Endothelial cell of umbilical vein (primary cell): ENCODE results near the gene SRBD1. TPM values are rescaled to one million over a fixed set of nuclear protein-coding genes. Genes with fewer than 3 reads are reported as not detected.

Experiments used
- BruUV-seq: library from RNA; stranded (reverse); fragments of 400-500 nt; replicated peaks from 2 replicates; lab custom pipeline; 2021; lab: Mats Ljungman, UMichigan
- CTCF ChIA-PET: fragments of 300-600, 350-600 bp; sonication (Branson Sonifier 250); formaldehyde crosslinking; loops from one replicate; lab custom pipeline; 2021; ENCODE audit warnings: antibody characterized with exemption, inconsistent platforms; lab: Charles Lee
- POLR2A ChIA-PET: fragments of 300-600, 350-600 bp; sonication (Branson Sonifier 250); formaldehyde crosslinking; loops from one replicate; lab custom pipeline; 2021; ENCODE audit warnings: antibody characterized with exemption, inconsistent platforms; lab: Charles Lee
- DNase-seq: peaks from one replicate; pipeline ENCODE4 v3.0.0-alpha.2; 2011; ENCODE audit warnings: low read depth, low spot score
- FAIRE-seq: peaks from 2 replicates; lab custom pipeline; 2011; peaks lifted over from hg19 to GRCh38; lab: Jason Lieb, UNC
- H2AFZ ChIP-seq: 2 replicates; pipeline ENCODE4 v1.6.0; 2012; ENCODE audit warnings: low read depth, low read length, control low read depth, inconsistent platforms
- H3K27ac ChIP-seq: 2 replicates; pipeline ENCODE4 v1.5.1; 2011; ENCODE audit warnings: low read depth, mild to moderate bottlenecking, control low read depth, low read length, moderate library complexity; ENCODE audit not compliant: insufficient read depth
- H3K27me3 ChIP-seq, 2 experiments: 2 replicates each; pipeline versions ENCODE4 v1.6.0 to v1.6.1; 2011; ENCODE audit warnings: low read length in 2 of 2, mixed read lengths in 1 of 2; ENCODE audit not compliant: control insufficient read depth in 2 of 2, insufficient read depth in 2 of 2
- H3K36me3 ChIP-seq, 2 experiments: 2 replicates in 1 of 2; 3 replicates in 1 of 2; pipeline ENCODE4 v1.5.1; 2011; ENCODE audit warnings: low read length in 2 of 2, mild to moderate bottlenecking in 1 of 2, moderate library complexity in 1 of 2; ENCODE audit not compliant: control insufficient read depth in 2 of 2, insufficient read depth in 2 of 2; ENCODE audit errors: extremely low read depth in 1 of 2
- H3K4me1 ChIP-seq: 3 replicates; pipeline ENCODE4 v1.5.1; 2011; ENCODE audit warnings: mild to moderate bottlenecking, low read length; ENCODE audit not compliant: control insufficient read depth, insufficient read depth; ENCODE audit errors: extremely low read depth
- H3K4me2 ChIP-seq: 2 replicates; pipeline ENCODE4 v1.6.1; 2011; ENCODE audit warnings: low read length, control low read depth, mixed read lengths; ENCODE audit not compliant: insufficient read depth
- H3K4me3 ChIP-seq, 3 experiments: fragments of 200-600 bp in 1 of 3; sonication (generic), shearing (Covaris generic) in 1 of 3; replicated peaks in 1 of 3; 2 replicates each; pipeline ENCODE4 v1.5.1; 2011 to 2016; ENCODE audit warnings: control low read depth in 3 of 3, low read length in 3 of 3, mild to moderate bottlenecking in 2 of 3, inconsistent platforms in 1 of 3, low read depth in 1 of 3, moderate library complexity in 1 of 3; ENCODE audit not compliant: insufficient read depth in 1 of 3
- H3K79me2 ChIP-seq: 2 replicates; pipeline ENCODE4 v1.6.0; 2012; ENCODE audit warnings: low read length, inconsistent platforms; ENCODE audit not compliant: control insufficient read depth, insufficient read depth
- H3K9ac ChIP-seq: replicated peaks from 2 replicates; pipeline ENCODE3; 2011; ENCODE audit warnings: low read length, control low read depth; ENCODE audit not compliant: insufficient read depth; ENCODE audit errors: extremely low read depth
- H3K9me1 ChIP-seq: replicated peaks from 3 replicates; pipeline ENCODE4 v1.6.0; 2011; ENCODE audit warnings: mild to moderate bottlenecking, low read length; ENCODE audit not compliant: control insufficient read depth, insufficient read depth; ENCODE audit errors: extremely low read depth
- H3K9me3 ChIP-seq: replicated peaks from 2 replicates; pipeline ENCODE4 v1.5.1; 2012; ENCODE audit warnings: low read length, inconsistent platforms; ENCODE audit not compliant: control insufficient read depth, insufficient read depth
- H4K20me1 ChIP-seq: replicated peaks from 2 replicates; pipeline ENCODE3; 2011; ENCODE audit warnings: mild to moderate bottlenecking, low read length; ENCODE audit not compliant: control insufficient read depth, insufficient read depth; ENCODE audit errors: extremely low read depth
- EZH2 ChIP-seq: IDR thresholded peaks from 2 replicates; pipeline ENCODE4 v1.6.1; 2012; ENCODE audit warnings: borderline replicate concordance, low read depth, mild to moderate bottlenecking, moderate library complexity, low read length, inconsistent platforms; ENCODE audit not compliant: severe bottlenecking
- FOS ChIP-seq: IDR thresholded peaks from 2 replicates; pipeline ENCODE4 v1.6.1; 2011; ENCODE audit warnings: mild to moderate bottlenecking, low read length, moderate library complexity, borderline replicate concordance; ENCODE audit not compliant: insufficient read depth
- GATA2 ChIP-seq: IDR thresholded peaks from 2 replicates; pipeline ENCODE4 v1.7.0; 2011; ENCODE audit warnings: low read depth, mild to moderate bottlenecking, moderate library complexity, mixed read lengths, low read length; ENCODE audit not compliant: insufficient read length, insufficient read depth
- MAX ChIP-seq: IDR thresholded peaks from 2 replicates; pipeline ENCODE4 v1.6.1; 2011; ENCODE audit not compliant: insufficient read depth, insufficient read length
- MYC ChIP-seq: IDR thresholded peaks from one replicate; pipeline ENCODE4 v1.6.1; 2011; ENCODE audit warnings: mild to moderate bottlenecking, low read depth, low read length
- POLR2A ChIP-seq: IDR thresholded peaks from 2 replicates; pipeline ENCODE4 v1.6.1; 2012; ENCODE audit warnings: low read depth, mild to moderate bottlenecking, control low read depth, low read length
- POLR2AphosphoS5 ChIP-seq: IDR thresholded peaks from 2 replicates; pipeline ENCODE4 v1.6.1; 2012; ENCODE audit warnings: low read depth, mild to moderate bottlenecking, control low read depth, low read length, moderate library complexity; ENCODE audit not compliant: insufficient read depth
- dilution Hi-C: fragments of 300-500 bp; cut with MboI; formaldehyde crosslinking; loops from one replicate; pipeline ENCODE4 v1.15.0; 2019; ENCODE audit warnings: low sequenced_read_pairs; ENCODE audit not compliant: extremely low pct_ligation_motif_present
- intact Hi-C: fragments of 100-400 bp; cut with micrococcal nuclease; formaldehyde crosslinking; loops from one replicate; pipeline ENCODE4 v1.10.0; 2022
- polyA plus RNA-seq, 4 experiments: library from polyadenylated mRNA; depleted of rRNA in 3 of 4; stranded (reverse) in 3 of 4; unstranded in 1 of 4; fragments of >200 nt; gene quantifications; 2 replicates each; pipeline versions ENCODE4 v1.2.1 to v1.2.3, GENCODE V29; 2011 to 2012; ENCODE audit warnings: missing spikeins in 1 of 4
- total RNA-seq: library from RNA; stranded (reverse); gene quantifications from 2 replicates; pipeline ENCODE4 v1.2.3, GENCODE V29; 2021
- TF ChIP-seq, protein P1 (sequence below), 2 donors: IDR thresholded peaks; 1 replicate in 1 of 2; 2 replicates in 1 of 2; pipeline ENCODE4 v1.5.1; 2011; ENCODE audit warnings: low read length in 2 of 2, mild to moderate bottlenecking in 2 of 2, moderate library complexity in 2 of 2, control low read depth in 1 of 2, inconsistent platforms in 1 of 2, low read depth in 1 of 2; ENCODE audit not compliant: insufficient read depth in 1 of 2; ENCODE audit errors: extremely low read depth in 1 of 2

Gene SRBD1
- total and polyA plus RNA-seq, 2 donors (not counting 3 experiments of a cell fraction or from before 2014, with no cell fraction given), result 3.7 to 12.5 TPM

DNA sequence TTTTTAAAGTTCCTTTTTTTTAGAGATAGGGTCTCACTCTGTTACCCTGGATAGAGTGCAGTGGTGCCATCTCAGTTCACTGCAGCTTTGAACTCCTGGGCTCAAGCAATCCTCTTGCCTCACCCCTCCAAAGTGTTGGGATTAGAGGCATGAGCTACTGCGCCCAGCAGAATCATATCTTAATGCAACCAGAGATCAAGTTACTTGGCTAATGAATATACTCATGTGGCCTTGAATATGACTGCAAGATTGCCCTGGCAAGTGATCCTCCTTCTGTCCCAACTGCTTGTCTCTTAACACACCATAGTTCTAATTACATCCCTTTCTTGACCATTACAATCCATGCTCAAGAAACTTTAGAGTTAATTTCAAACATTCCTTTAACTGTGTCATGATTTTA, 133.5 kb downstream of the SRBD1 start:
- Histone ChIP-seq H3K27me3 (no peaks in the 10 kb centered on the region), H3K4me1 (no peaks in the 10 kb centered on the region), H3K9ac (no peak overlapping the region), H3K36me3 (no peaks in the 10 kb centered on the region), H3K79me2 (no peaks in the 10 kb centered on the region), H3K9me1 (no peaks in the 10 kb centered on the region), H2AFZ (no peak overlapping the region), H3K27ac (no peak overlapping the region), H3K4me3 (no peak overlapping the region), H3K9me3 (no peaks in the 10 kb centered on the region), H3K4me2 (no peak overlapping the region), H4K20me1 (no peaks in the 10 kb centered on the region)
- TF ChIP-seq MYC, result no peak
- TF ChIP-seq MAX, result no peak
- no peak for TF ChIP-seq POLR2AphosphoS5
- no peak for TF ChIP-seq GATA2
- TF ChIP-seq, protein P1, sequence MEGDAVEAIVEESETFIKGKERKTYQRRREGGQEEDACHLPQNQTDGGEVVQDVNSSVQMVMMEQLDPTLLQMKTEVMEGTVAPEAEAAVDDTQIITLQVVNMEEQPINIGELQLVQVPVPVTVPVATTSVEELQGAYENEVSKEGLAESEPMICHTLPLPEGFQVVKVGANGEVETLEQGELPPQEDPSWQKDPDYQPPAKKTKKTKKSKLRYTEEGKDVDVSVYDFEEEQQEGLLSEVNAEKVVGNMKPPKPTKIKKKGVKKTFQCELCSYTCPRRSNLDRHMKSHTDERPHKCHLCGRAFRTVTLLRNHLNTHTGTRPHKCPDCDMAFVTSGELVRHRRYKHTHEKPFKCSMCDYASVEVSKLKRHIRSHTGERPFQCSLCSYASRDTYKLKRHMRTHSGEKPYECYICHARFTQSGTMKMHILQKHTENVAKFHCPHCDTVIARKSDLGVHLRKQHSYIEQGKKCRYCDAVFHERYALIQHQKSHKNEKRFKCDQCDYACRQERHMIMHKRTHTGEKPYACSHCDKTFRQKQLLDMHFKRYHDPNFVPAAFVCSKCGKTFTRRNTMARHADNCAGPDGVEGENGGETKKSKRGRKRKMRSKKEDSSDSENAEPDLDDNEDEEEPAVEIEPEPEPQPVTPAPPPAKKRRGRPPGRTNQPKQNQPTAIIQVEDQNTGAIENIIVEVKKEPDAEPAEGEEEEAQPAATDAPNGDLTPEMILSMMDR (IDR thresholded peaks at IDR 0.05; ENCODE audit: extremely low read depth in 1 of 2, insufficient read depth in 1 of 2, low read depth in 1 of 2, low read length in 2 of 2), result no peak
- no peak for TF ChIP-seq FOS
- TF ChIP-seq EZH2, result no peak
- no peak for TF ChIP-seq POLR2A
- BruUV-seq, result no TSS peak
- no peak for DNase-seq
- ChIA-PET CTCF (interaction anchor here (1.0 to 2.2 kb wide), 2 partner anchors 9 to 464 kb away, joined by 3 to 6 read pairs; no protein-coding TSS in a partner anchor), POLR2A (no interaction called here)
- intact Hi-C loops, result no loop called here
- no peak for FAIRE-seq
- dilution Hi-C loops, result no loop called here
